Stimulated activated CD8-positive, alpha-beta memory T cell treated with anti-CD3 and anti-CD28 coated beads, Interleukin-12 subunit alpha, Interleukin-12 subunit beta, amount 100 ng/mL, for 1 hour (primary cell): ENCODE measurements around the gene GON7.
"Not testable (repeated sequence)": the region's sequence is repeated elsewhere in the genome, so short reads cannot be mapped to it uniquely, and the experiment has no call there.

Source experiments
- DNase-seq: peaks from one replicate; pipeline ENCODE4 v3.0.0-alpha.2; 2020; ENCODE audit warnings: low read depth

GON7 gene

DNA sequence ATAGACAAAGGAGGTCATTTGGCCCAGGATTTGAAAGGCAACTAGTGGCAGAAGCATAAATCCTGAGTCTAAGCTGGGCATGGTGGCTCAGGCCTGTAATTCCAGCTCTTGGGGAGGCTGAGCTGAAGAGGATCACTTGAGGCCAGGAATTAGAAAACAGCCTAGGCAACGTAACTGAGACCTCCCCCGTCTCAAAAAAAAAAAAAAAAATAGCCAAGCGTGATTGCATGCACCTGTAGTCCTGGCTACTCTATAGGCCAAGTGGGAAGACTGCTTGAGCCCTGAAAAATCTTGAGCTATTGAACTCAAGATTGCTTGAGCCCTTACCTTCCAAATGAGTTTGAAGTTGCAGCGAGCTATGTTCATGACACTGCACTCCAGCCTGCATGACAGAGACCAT lies 7.8 kb downstream of the GON7 start:
- no peak for DNase-seq

- no peak for DNase-seq
Observed at GRCh38 chr14:93195316-93195999, 11.4 kb downstream of the GON7 start.

GRCh38 chr14:93186956-93187355 lies 19.9 kb downstream of the GON7 start:
- no peak for DNase-seq

DNA sequence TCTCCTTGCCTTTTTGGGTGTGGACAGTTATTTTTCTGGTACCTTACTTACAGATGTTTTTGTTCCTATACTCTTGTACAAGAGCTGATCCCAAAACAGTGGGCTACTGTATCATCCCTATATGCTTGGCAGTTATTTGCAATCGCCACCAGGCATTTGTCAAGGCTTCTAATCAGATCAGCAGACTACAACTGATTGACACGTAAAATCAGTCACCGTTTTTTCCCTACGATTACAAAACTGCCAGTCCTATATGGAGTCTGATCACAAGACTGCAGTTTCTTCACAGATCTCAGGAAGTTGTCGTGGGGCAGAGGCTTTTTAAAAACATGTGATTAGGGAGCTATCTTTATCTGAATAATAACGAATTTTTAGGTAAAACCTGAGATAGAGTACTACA lies 20.4 kb downstream of the GON7 start:
- no peak for DNase-seq

DNA sequence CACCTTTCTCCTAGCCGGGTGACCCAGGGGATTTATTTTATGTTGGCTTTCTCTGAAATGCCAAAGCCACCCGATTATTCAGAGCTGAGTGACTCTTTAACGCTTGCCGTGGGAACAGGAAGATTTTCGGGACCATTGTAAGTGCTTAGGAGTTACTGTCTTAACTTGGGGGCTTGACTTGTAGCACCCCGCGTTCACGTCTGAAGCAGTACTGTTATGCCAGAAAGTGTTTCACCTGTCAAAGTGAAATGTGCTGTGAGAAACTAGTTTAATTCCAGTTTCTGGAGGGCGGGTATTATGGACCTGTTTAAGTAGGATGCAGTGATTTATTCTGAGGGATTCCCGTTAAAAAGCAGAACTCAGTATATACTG lies 21.5 kb downstream of the GON7 start:
- DNase-seq: no peak

- peak; percentile 83 for DNase-seq
Observed at GRCh38 chr14:93184391-93185348, 22.2 kb downstream of the GON7 start, which contains the start of the genes LYSET and MOAP1. TSS of gene LYSET (plus strand) at chr14:93185317. CDS start at chr14:93185406, 89 bp downstream. TSS of gene MOAP1 (minus strand) at chr14:93184897. CDS start at chr14:93184242, 655 bp downstream.

DNA sequence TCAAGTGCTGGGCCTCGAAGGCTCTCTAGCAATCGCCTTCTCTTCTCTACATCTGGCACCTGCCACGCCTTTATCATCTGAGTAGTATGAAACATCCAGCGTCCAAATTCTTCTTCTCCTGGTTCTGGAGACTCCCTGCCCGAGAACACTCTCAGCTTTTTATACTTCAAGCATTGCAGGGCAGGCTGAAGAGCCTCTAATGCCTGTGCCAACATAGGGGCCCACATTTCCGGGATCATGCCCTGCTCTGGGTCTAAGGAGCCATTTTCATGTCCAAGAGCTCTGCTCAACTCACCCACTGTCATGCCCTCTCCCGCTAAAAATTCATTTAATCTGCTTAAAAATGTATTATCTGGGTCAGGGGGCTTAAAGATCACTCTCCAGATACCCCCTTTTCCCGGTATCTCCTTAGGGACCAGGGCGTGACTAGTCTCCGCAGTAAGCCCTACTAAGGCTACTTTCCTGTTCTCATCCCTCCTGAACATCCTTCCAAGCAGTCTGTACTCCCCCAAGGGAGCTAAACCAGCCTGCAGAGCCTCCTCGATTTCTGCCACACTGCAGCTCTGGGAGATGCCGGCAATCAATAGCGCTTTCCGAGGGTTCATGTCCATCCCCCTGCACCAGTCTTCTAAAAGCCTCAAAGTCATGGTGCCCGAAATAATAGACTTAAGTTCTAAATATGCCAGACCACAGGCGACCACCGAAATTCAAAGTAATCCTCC lies 23.1 kb downstream of the GON7 start:
- DNase-seq: no peak

DNA sequence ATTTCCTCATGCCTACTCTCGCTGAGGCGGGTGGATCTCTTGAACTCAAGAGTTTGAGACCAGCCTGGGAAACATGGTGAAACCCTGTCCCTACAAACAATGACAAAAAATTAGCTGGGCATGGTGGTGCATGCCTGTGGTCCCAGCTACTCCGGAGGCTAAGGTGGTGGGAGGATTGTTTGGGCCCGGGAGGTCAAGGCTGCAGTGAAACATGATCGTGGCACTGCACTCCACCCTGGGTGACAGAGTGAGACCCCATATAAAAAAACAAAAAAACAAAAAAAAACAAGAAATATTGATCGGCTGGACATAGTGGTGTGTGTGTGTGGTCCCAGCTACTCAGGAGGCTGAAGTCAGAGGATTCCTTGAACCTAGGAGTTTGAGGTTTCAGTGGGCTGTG lies 31.4 kb downstream of the GON7 start:
- no peak for DNase-seq

GRCh38 chr14:93174731-93175130 lies 32.1 kb downstream of the GON7 start:
- not testable (repeated sequence) for DNase-seq

DNA sequence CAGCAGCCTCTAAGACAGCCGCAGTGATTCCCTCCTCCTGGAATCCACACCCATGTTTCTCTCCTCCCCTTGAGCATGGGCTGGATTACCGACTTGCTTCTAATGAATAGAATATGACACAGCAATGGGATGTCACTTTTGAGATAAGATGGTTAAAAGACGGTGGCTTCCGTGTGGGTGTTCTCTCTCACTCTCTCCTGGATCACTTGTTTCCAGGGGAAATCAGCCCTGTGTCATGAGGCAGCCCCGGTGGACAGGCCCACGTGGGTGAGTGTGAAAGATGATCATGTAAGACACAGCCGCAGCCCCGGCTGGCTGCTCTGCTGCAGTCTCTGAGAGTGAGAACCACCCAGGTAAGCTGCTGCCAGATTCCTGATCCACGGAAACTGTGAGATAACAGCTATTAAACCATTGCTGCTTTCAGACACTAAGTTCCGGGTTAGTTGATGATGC lies 32.9 kb downstream of the GON7 start:
- DNase-seq: no peak

GRCh38 chr14:93171376-93171775 lies 35.5 kb downstream of the GON7 start:
- no peak for DNase-seq

DNA sequence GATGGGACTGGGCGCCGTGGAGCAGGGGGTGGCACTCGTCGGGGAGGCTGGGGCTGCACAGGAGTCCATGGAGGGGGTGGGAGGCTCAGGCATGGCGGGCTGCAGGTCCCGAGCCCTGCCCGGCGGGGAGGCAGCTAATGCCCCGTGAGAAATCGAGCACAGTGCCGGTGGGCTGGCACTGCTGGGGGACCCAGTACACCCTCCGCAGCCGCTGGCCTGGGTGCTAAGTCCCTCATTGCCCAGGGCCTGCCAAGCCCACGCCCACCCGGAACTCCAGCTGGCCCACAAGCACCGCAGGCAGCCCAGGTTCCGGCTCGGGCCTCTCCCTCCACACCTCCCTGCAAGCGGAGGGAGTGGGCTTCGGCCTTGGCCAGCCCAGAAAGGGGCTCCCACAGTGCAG lies 36.7 kb downstream of the GON7 start:
- not testable (repeated sequence) for DNase-seq

DNA sequence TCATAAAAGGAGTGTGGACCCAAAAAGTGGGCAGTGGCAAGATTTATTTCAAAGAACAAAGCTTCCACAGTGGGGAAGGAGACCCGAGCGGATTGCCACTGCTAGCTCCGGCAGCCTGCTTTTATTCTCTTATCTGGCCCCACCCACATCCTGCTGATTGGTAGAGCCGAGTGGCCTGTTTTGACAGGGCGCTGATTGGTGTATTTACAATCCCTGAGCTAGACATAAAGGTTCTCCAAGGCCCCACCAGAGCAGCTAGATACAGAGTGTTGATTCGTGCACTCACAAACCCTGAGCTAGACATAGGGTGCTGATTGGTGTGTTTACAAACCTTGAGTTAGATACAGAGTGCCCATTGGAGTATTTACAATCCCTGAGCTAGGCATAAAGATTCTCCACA lies 37.2 kb downstream of the GON7 start:
- not testable (repeated sequence) for DNase-seq

DNA sequence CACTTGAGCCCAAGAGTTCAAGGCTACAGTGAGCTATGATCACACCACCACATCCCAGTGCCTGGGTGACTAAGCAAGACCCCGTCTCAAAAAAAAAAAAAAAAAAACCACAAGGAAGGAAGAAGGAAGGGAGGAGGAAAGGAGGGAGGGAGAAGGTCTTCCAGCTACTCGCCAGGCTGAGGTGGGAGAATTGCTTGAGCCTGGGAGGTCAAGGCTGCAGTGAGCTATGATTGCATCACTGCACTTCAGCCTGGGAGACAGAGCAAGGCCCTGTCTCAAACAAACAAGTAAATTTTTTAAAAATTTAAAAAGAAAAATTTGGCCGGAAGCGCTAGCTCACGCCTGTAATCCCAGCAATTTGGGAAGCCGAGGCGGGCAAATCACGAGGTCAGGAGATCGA lies 38.3 kb downstream of the GON7 start:
- DNase-seq: not testable (repeated sequence)

DNA sequence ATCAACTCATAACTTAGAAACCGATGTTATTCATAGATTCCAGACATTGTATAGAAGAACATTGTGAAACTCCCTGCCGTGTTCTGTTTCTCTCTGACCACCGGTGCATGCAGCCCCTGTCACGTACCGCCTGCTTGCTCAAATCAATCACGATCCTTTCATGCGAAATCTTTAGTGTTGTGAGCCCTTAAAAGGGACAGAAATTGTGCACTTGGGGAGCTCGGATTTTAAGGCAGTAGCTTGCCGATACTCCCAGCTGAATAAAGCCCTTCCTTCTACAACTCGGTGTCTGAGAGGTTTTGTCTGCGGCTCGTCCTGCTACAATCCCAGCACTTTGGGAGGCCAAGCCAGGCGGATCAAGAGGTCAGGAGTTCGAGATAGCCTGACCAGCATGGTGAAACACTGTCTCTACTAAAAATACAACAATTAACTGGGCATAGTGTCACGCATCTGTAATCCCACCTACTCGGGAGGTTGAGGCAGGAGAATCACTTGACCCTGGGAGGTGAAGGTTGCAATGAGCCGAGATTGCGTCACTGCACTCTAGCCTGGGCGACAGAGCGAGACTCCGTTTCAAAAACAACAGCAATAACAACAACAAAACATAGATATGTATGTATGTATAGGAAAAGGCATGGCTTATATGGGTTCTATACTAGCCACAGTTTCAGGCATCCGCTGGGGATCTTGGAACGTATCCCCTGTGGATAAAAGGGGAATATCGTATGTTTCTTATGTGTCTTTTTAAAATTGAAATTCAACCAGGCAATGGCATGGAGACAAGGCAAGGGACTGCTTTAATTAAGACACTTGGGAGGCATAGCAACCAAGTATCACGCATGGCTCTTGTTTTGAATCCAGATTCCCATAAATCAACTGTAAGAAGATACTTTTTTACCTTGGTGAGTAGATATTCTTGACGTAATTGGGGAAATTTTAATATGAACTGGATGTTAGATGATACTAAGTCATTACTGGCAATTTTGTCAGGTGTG lies 41.3 kb downstream of the GON7 start:
- DNase-seq: not testable (repeated sequence)

GRCh38 chr14:93163564-93163963 lies 43.3 kb downstream of the GON7 start:
- no peak for DNase-seq

GRCh38 chr14:93161411-93161940 lies 45.4 kb downstream of the GON7 start:
- no peak for DNase-seq

DNA sequence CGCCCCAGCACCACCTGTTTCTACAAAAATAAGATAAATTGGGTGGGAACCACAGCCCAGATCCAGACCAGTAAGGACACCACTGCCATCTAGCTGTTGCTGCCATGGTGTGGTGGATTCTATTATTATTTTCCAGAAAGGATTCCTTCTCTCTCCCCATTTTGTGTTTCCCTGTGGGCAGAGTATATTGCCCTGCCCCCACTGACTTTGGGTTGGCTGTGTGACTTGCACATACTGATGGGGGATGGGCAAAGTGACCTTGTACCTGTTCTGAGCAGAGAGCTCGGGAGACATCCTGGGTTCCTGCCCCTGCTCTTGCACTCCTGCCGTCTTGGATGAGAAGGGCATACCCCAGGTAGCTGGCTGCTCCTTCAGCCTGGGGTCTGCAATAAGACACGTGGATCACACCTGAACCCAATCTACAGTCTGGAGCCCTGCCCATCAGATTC lies 46.5 kb downstream of the GON7 start:
- DNase-seq: no peak

DNA sequence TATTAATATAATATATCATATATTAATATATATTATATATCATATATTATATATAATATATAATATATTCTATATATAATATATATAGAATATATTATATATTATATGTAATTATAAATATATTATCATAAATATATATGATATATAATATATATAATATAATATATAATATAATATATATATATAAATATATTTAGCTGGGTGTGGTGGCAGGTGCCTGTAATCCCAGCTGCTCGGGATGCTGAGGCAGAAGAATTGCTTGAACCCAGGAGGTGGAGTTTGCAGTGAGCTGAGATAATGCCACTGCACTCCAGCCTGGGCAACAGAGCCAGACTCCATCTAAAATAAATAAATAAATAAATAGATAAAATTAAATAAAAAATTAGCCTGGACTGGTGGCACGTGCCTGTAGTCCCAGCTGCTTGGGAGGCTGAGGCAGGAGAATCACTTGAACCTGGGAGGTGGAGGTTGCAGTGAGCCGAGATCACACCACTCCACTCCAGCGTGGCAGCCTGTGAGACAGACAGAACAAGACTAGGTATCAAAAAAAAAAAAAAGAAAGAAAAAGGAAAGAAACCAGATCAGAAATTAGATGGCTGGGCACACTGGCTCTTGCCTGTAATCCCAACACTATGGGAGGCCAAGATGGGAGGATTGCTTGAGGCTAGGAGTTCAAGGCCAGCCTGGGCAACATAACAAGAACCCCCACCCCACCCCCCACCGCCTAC lies 47.1 kb downstream of the GON7 start:
- not testable (repeated sequence) for DNase-seq

DNA sequence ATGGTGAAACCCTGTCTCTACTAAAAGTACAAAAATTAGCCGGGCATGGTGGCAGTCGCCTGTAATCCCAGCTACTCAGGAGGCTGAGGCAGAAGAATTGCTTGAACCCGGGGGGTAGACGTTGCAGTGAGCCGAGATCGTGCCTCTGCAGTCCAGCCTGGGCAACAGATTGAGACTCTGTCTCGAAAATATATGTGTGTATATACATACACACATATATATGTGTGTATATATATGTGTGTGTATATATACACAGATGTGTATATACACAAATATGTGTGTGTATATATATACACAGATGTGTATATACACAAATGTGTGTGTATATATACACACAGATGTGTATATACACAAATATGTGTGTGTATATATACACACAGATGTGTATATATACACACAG lies 48.5 kb downstream of the GON7 start:
- DNase-seq: not testable (repeated sequence)
